EH (cell line): Measurements from ENCODE around the gene ZNF688.
"Not testable (repeated sequence)": the region's sequence is repeated elsewhere in the genome, so short reads cannot be mapped to it uniquely, and the experiment has no call there.

Source experiments
- DNase-seq: peaks from one replicate; pipeline ENCODE4 v3.0.0-alpha.2; 2015; ENCODE audit warnings: low read depth

ZNF688 gene

DNA sequence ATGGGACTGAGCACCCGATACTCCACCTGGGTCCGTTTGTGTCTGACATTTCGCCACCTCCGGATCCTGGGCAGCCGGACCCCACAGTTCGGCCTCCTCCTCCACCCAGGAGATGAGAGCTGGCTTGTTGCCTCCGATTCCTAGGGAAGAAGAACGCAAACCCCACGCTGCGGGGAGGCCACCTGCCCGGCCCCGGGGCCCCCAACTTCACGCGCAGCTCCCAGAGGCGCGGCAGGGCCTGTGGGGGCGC is 13.9 kb downstream of the ZNF688 start:
- DNase-seq: peak; percentile 13

DNA sequence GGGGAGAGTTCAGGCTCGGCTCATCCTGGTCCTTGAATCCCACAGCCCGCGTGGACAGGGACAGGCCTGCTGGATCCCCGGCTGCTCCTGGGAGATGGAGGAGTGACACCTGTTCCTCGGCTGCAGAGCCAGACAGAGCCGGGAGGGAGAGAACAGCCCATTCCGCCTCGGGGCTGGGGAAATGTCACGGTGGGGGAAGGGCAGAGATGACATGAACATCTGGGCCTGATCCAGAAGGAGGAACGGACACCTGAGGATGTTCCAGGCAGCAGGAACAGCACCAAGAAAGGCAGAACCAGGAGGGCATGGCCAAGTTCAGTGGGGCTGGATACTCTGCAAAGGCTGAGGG is 15.4 kb downstream of the ZNF688 start:
- DNase-seq: no peak

DNA sequence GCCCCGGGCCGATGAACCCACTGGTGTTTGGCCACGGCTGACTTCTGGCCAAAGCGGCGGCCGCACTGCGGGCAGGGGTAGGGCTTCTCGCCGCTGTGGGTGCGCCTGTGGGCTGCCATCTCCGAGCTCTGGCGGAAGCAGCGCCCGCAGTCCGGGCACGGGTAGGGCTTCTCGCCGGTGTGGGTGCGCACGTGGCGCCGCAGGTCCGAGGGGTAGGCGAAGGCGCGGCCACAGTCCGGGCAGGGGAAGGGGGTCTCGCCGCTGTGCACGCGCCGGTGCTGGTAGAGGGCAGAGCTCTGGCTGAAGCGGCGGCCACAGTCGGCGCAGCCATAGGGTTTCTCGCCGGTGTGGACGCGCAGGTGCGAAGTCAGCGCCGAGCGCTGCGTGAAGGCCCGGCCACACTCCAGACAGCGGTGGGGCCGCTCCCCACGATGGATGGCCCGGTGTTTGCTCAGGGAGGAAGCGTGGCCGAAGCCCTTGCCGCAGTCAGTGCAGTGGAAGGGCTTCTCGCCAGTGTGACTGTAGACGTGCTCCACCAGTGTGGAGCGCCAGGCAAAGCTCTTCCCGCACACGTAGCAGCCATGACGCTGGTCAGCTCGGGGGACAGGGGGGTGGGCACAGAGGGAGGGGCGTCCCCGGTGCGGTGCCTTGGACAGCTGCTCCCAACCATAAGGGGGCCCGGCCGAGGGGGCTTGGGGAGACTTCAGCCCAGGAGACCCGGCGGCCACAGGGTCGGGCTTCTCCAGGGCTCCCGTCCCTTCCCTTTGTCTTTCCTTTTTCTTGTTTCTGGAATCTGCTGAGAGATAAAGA is 16.0 kb downstream of the ZNF688 start:
- DNase-seq: no peak

DNA sequence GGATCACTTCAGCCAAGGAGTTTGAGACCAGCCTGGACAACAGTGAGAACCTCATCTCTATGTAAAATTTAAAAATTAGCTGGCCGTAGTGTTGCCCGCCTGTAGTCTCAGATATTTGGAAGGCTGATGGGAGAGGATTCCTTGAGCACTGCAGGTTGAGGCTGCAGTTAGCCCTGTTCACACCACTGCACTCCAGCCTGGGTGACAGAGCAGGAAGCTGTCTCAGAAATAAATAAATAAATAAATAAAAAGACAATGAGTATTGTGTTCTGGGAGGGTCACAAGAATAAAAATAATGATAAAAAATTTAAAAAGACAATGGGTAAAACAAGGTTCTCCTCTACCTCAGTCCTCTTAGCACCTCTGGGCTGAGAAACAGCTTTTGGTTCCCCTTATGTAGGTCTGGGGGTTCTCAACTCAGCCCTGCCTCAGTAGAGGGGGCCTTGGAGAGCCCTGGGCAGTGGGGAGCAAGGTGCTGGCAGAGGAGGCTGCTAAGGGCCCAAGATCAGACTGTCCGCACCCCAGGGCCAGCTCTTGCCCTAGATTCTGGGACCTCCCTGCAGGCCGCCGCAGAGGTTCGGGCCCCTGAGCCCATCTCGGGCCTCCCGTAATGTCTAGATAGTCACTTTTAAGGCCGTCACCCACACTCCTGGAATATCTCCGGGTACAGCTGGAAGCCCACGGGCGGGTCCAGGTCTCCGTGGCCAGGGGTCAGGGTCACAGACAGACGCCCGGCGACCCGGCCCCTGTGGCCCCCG is 16.8 kb downstream of the ZNF688 start:
- DNase-seq: no peak

DNA sequence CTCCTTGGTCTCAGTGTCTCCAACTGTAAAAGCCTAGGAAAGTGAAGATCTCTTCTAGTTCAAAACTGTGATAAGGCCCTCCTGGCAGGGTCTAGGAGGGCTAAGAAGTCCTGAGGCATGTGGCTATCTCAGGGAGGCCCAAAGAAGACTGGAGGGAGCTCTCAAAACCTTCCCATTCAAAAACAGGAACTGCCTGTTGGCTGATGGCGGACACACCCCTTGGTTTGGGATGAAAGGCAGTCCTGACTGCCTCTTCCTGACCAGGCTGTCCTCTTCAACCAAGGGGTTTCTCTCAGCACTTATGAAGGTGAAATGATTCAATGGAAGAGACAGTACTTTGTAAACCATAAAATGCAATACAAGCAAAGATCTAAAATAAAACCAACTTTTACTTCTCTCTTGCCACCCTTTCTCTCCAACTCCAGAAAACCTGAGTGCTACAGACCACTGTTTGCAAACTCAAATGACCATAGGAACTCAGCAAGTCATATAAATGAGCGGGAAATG is 18.1 kb downstream of the ZNF688 start:
- DNase-seq: no peak

DNA sequence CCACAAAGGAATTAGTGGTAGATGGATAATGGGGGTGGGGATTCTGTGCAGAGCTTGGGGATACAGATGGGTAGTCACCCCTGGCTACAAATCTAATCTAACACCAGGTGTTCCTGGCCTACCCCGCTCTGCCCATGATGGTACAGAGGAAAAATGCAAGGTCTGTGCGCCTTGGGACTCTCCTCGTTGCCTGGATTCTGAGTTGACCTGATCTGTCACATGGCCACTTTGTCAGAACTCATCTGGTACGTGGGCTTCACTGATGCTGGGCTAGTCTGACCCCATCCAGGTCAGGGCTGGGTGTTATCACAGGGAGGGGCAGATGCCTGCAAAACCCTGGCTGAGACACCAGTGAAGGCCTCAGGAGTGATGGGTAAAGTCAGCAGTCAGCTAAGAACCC is 18.6 kb downstream of the ZNF688 start:
- DNase-seq: no peak

GRCh38 chr16:30551781-30552180 is 19.7 kb downstream of the ZNF688 start:
- DNase-seq: no peak

DNA sequence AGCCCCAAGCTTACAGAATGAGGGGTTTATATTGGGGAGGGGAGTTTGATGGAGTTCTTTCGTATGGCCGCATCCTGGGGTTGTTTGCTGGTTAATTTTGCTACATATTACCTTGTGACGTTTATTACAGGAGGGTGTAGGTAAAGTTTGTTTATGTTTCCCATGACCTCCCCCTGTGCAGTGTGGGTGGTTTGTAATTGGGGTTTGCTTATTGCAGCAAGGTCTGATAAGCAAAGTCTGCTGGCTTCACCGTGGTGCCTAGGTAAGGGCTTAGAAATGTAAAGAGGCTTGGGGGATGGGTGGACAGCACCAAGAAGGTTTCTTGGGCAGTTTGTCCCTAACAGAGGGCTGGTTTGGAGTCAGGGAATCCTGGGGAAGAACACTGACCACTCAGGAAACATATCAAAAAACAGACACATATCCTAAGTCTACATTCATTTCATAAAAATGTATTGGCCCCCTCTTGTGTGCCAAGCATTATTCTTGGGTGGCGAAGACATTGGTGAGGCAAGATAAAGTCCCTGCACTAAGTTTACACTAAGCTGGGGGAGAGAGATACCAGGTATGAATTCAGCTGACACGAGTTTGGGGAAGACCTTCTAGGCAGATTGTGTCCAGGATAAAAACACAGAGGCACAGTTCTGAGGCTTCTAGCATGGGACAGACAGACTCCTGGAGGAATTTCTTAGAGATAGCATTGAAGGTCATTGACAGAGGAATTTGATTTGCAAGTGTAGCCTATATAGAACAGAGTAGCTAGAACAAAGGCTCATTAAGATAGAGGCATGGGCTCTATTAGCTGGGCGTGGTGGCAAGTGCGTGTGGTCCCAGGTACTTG is 22.9 kb downstream of the ZNF688 start:
- DNase-seq: no peak

- DNase-seq: no peak
Measured at GRCh38 chr16:30546115-30546514, 25.4 kb downstream of the ZNF688 start.

GRCh38 chr16:30543067-30543466 is 28.4 kb downstream of the ZNF688 start:
- DNase-seq: no peak

DNA sequence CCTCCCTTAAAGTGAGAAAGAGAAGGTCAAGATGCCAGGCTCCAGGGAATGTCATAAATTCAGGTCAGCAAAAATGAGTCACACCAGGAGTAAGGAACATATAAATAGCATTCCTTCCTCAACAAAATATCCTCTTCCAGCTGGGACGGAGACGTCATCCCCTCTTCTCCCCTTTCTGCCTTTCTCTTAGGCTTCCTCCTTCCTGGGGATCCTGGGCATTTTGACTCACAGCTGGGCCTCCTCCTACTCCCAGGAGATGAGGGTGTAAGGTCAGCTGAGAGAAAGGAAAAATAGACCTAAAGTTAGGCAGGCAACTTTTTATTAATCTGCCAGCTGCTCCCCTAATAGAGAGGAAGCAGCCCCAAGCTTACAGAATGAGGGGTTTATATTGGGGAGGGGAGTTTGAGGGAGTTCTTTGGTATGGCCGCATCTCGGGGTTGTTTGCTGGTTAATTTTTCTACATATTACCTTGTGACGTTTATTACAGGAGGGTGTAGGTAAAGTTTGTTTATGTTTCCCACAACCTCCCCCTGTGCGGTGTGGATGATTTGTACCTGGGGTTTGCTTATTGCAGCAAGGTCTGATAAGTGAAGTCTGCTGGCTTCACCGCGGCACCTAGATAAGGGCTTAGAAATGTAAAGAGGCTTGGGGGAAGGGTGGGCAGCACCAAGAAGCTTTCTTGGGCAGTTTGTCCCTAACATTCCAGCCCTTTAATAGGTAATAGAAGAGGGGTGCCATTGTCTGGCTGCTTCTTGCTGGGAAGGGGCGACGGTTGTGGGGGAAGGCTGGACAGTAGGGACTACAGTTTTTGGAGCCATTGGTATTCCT is 29.8 kb downstream of the ZNF688 start:
- DNase-seq: peak; percentile 76

DNA sequence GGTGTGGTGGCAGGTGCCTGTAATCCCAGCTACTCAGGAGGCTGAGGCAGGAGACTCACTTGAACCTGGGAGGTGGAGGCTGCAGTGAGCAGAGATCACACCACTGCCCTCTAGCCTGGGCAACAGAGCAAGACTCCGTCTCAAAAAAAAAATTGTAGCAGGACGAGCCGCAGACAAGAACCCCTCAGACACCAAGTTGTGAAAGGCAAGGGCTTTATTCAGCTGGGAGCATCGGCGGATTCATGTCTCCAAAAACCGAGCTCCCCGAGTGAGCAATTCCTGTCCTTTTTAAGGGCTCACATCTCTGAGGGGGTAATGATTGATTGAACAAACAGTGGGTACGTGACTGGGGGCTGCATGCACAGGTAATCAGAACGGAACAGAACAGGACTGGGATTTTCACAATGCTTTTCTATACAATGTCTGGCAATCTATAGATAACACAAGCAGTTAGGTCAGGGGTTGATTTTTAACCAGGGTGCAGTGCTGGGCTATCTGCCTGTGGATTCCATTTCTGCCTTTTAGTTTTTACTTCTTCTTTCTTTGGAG is 30.5 kb downstream of the ZNF688 start:
- not testable (repeated sequence) for DNase-seq

DNA sequence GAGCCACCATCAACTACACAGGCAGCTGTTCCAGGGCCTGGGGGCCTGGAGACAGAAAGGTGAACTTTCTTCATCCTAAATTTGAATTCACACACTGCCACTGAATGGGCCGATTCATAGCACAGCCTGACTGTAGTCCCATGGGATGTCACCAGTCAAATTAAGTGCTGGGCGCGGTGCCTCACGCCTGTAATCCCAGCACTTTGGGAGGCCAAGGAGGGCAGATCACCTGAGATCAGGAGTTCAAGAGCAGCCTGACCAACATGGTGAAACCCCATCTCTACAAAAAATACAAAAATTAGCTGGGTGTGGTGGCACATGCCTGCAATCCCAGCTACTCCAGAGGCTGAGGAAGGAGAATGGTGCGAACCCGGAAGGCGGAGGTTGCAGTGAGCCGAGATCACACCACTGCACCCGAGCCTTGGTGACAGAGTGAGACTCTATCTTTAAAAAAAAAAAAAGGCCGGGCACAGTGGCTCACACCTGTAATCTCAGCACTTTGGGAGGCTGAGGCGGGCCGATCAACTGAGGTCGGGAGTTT is 31.5 kb downstream of the ZNF688 start:
- not testable (repeated sequence) for DNase-seq

DNA sequence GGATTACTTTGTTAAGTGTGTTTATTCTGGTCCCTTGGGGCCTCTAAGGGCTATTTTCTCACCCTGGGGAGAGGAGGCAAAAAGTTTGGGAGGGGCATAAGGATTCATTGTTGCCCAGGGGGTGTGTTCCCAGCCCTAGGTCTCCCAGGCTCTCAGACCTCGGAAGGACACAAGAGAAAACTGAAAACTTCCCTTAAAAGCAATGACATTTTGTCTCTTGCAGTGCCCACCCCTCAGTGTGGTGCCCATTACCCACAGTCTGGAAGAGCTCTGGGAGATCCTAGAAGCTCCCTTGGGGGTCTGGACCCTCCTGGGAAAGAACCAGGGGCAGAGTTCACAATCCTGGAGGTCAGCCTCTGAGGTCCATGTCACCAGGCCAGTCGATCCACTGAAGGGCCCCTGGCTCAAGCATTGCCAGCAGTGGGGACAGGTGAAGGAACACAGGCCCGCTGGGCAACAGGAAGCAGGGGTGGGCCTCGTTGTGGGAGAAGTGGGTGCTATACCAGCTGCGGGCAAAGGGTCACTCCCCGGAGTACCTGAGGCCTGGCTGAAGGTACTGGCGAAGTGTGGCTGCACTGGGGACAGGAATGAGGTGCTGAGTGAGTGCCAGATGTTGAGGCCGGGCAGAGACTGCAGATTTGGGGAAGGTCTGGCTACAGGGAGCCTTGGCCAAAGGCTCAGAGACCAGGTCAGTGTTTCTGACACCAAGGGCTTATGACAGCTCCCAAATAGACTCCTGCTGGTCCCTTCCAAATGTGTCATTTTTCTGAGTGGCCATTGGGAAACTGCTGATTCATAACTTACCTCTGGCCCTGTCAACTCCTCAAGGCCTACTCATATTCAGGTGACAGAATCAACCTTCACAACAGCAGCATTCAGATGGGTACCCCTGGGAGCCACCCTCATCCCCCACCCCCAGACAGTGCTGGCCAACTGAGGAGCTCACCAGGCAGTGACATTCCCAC is 32.2 kb downstream of the ZNF688 start:
- no peak for DNase-seq

DNA sequence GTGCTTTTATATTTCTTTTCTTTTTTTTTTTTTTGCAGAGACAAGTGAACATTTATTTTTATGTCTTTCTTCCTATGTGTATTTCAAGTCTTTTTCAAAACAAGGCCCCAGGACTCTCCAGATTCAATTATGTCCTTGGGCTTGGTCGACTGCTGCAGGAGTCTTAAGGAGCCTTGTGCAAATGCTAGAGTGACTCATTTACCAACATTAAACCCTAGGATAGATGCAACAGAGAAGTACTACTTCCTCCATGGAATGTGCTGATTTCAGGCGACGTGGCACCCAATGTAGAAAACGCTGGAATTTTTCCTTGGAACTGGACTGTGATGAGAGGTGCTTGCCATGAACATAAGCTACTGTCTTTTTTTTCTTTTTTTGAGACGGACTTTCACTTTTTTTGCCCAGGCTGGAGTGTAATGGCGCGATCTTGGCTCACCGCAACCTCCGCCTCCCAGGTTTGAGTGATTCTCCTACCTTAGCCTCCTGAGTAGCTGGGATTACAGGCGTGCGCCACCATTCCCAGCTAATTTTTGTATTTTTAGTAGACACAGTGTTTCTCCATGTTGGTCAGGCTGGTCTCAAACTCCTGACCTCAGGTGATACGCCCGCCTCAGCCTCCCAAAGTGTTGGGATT is 35.0 kb downstream of the ZNF688 start:
- not testable (repeated sequence) for DNase-seq

GRCh38 chr16:30535777-30536190 is 35.7 kb downstream of the ZNF688 start:
- DNase-seq: peak; percentile 79

DNA sequence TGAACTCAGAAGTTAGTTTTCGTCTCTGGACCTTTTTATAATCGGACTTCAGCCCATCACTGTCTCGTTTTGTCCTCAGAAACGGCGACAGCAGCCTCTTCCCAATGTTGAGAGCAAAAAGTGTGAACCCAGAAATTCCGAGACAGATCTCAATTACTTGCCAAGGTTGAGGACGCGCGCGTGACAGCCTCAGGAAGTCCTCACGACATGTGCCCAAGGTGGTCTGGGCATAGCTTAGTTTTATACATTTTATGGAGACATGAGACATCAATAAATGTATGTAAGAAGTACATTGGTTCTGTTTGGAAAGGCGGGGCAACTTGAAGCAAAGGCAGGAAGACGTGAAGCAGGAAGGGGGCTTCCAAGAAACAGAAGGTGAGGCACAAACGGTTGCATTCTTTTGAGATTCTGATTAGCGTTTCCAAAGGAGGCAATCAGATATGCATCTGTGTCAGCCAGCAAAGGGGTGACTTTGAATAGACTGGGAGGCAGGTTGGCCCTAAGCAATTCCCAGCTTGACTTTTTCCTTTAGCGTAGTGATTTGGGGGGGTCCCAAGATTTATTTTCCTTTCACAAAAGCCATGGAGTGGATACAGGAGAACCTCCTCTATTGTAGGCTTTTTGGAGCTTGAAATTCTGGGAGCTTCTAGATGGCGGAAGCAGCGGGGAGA is 36.3 kb downstream of the ZNF688 start:
- no peak for DNase-seq

- DNase-seq: peak; percentile 80
Measured at GRCh38 chr16:30534368-30535105, 37.0 kb downstream of the ZNF688 start, which contains the start of gene ZNF747. ZNF747 (minus strand) TSS chr16:30534858; CDS start chr16:30534679, 179 bp downstream.
